DOHH2 (cell line): ENCODE data around the gene SP2.

Source experiments
- EZH2phosphoT487 ChIP-seq: fragments of 200-600 bp; sonication (generic); IDR thresholded peaks from 2 replicates; pipeline ENCODE4 v1.6.1; 2017; ENCODE audit warnings: borderline replicate concordance, mild to moderate bottlenecking, antibody characterized with exemption, low read length, moderate library complexity, mixed read lengths
- TF ChIP-seq, protein P1 (sequence below): fragments of 200-600 bp; sonication (generic); IDR thresholded peaks from one replicate; pipeline ENCODE4 v1.5.1; 2014; ENCODE audit warnings: antibody characterized with exemption, mild to moderate bottlenecking, low read depth, low read length; ENCODE audit not compliant: poor library complexity, severe bottlenecking

DNA sequence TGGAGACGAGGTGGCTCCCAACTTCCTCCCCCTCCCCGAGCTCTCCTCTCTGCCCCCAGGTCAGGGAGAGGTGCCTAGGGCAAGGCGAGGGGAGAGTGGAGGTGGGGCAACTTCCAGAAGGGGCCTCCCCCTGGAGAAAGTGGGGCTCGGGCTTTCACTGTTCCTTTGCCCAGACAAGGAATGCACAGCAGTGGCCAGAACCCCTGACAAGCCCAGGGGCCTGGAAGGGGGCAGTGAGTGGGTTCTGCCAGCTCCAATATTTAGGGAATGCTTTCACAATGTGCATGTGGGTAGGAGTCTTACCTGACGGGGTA, 11.7 kb upstream of the SP2 start:
- TF ChIP-seq, protein P1, sequence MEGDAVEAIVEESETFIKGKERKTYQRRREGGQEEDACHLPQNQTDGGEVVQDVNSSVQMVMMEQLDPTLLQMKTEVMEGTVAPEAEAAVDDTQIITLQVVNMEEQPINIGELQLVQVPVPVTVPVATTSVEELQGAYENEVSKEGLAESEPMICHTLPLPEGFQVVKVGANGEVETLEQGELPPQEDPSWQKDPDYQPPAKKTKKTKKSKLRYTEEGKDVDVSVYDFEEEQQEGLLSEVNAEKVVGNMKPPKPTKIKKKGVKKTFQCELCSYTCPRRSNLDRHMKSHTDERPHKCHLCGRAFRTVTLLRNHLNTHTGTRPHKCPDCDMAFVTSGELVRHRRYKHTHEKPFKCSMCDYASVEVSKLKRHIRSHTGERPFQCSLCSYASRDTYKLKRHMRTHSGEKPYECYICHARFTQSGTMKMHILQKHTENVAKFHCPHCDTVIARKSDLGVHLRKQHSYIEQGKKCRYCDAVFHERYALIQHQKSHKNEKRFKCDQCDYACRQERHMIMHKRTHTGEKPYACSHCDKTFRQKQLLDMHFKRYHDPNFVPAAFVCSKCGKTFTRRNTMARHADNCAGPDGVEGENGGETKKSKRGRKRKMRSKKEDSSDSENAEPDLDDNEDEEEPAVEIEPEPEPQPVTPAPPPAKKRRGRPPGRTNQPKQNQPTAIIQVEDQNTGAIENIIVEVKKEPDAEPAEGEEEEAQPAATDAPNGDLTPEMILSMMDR = no peak
- no peak for TF ChIP-seq EZH2phosphoT487
